Measurements from ENCODE around the gene SPAG16.

Gene SPAG16

DNA sequence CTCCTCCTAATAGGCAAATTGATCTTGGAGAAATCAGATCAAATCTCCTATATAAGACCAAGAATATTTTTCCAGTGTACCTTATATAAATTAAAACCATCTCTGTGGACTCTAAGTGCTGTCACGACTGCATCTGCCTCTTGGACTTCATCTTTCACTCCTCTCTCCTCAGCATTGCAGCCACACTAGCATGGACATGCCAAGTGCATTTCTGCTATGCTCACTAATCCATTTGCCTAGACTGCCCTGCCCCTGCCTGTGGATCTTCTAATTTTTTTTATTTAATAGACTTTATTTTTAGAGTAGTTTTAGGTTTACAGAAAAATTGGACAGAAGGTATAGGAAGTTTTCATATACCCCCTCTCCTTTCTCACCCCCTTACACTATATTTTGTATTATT lies 979.9 kb downstream of the SPAG16 start:
- TF ChIP-seq, protein P1, sequence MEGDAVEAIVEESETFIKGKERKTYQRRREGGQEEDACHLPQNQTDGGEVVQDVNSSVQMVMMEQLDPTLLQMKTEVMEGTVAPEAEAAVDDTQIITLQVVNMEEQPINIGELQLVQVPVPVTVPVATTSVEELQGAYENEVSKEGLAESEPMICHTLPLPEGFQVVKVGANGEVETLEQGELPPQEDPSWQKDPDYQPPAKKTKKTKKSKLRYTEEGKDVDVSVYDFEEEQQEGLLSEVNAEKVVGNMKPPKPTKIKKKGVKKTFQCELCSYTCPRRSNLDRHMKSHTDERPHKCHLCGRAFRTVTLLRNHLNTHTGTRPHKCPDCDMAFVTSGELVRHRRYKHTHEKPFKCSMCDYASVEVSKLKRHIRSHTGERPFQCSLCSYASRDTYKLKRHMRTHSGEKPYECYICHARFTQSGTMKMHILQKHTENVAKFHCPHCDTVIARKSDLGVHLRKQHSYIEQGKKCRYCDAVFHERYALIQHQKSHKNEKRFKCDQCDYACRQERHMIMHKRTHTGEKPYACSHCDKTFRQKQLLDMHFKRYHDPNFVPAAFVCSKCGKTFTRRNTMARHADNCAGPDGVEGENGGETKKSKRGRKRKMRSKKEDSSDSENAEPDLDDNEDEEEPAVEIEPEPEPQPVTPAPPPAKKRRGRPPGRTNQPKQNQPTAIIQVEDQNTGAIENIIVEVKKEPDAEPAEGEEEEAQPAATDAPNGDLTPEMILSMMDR (IDR thresholded peaks at IDR 0.05; ENCODE audit: insufficient read depth, low read length, missing control alignments), result no peak
- ChIA-PET POLR2A (no interaction called here), CTCF (no interaction called here)
- no peak overlapping the region for H3K4me3 ChIP-seq (ENCODE audit: low read depth, low read length)
- DNase-seq (ENCODE audit: low read depth, low spot score), result no peak

DNA sequence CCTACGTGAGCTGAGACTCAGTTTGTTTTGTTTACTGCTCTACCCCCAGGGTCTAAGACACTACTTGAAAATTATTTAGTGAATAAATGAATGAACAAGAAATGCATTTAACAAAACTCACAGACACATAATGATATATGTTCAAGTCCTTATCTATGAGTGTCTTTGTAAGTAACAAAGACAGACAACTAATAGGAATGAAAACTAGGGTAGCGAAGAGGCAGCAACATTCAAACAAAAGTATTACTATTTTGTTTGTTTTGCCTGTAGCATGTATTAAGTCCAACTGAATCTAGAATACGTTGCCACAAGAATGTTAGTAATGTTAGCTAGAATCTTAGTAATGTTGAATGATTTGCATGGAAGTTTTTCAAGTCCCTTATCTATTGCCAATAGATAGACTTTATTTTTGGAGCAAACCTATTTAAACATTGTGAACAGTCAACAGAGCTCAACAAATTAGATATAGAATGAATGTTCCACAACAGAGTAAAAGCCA lies 981.8 kb downstream of the SPAG16 start:
- ChIA-PET CTCF (no interaction called here), POLR2A (no interaction called here)
- TF ChIP-seq, protein P1 (IDR thresholded peaks at IDR 0.05; ENCODE audit: insufficient read depth, low read length, missing control alignments), result no peak
- no peak for DNase-seq (ENCODE audit: low read depth, low spot score)
- H3K4me3 ChIP-seq (ENCODE audit: low read depth, low read length), result no peak overlapping the region

- TF ChIP-seq, protein P1 (IDR thresholded peaks at IDR 0.05; ENCODE audit: insufficient read depth, low read length, missing control alignments), result no peak
- H3K4me3 ChIP-seq (ENCODE audit: low read depth, low read length), result no peak overlapping the region
- ChIA-PET POLR2A (no interaction called here), CTCF (no interaction called here)
- no peak for DNase-seq (ENCODE audit: low read depth, low spot score)
Observed at GRCh38 chr2:214277880-214278279, 993.6 kb downstream of the SPAG16 start.

GRCh38 chr2:214286011-214286410 lies 1001.7 kb downstream of the SPAG16 start:
- CTCF ChIA-PET, result no interaction called here

DNA sequence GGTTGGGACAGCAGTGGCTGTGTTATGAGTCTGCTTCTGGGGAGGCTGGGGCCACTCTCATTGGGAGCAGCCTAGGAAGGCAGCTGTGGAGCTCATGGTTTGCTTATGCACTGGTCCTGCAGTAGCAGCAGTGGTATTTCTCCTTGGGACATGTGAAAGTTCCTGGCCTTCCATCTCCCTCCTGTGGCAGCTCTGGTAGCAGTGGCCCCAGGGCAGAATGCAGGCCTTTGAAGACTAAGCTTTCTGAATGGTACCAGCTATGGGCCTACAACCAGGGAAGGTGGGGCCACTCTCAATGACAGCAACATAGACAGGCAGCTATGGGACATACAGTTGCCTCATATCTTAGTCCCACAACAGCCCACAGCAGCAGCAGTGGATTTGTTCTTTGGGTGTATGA lies 1009.3 kb downstream of the SPAG16 start:
- TF ChIP-seq, protein P1 (IDR thresholded peaks at IDR 0.05; ENCODE audit: insufficient read depth, low read length, missing control alignments), result no peak
- ChIA-PET POLR2A (no interaction called here), CTCF (no interaction called here)
- no peak for DNase-seq (ENCODE audit: low read depth, low spot score)
- H3K4me3 ChIP-seq (ENCODE audit: low read depth, low read length), result no peak overlapping the region

More at GRCh38 chr2:214286011-214286410, 1001.7 kb downstream of the SPAG16 start:
- POLR2A ChIA-PET, result no interaction called here
- H3K4me3 ChIP-seq (ENCODE audit: low read depth, low read length), result no peak overlapping the region
- TF ChIP-seq, protein P1 (IDR thresholded peaks at IDR 0.05; ENCODE audit: insufficient read depth, low read length, missing control alignments), result no peak
- DNase-seq (ENCODE audit: low read depth, low spot score), result no peak

- TF ChIP-seq, protein P1 (IDR thresholded peaks at IDR 0.05; ENCODE audit: insufficient read depth, low read length, missing control alignments), result no peak
- no peak for DNase-seq (ENCODE audit: low read depth, low spot score)
- ChIA-PET CTCF (no interaction called here), POLR2A (no interaction called here)
- H3K4me3 ChIP-seq (ENCODE audit: low read depth, low read length), result no peak overlapping the region
Observed at GRCh38 chr2:214294426-214294825, 1010.2 kb downstream of the SPAG16 start.
